ELF-1 (cell line): ENCODE results near the gene GATC.
A peak's percentile ranks its signal among the peaks of the same experiment; 100 is the strongest.
"Not testable (repeated sequence)": the region's sequence is repeated elsewhere in the genome, so short reads cannot be mapped to it uniquely, and the experiment has no call there.

Experiments
- DNase-seq: peaks from one replicate; pipeline ENCODE4 v3.0.0-alpha.2; 2016; ENCODE audit warnings: low read depth, low spot score

The GATC gene

DNA sequence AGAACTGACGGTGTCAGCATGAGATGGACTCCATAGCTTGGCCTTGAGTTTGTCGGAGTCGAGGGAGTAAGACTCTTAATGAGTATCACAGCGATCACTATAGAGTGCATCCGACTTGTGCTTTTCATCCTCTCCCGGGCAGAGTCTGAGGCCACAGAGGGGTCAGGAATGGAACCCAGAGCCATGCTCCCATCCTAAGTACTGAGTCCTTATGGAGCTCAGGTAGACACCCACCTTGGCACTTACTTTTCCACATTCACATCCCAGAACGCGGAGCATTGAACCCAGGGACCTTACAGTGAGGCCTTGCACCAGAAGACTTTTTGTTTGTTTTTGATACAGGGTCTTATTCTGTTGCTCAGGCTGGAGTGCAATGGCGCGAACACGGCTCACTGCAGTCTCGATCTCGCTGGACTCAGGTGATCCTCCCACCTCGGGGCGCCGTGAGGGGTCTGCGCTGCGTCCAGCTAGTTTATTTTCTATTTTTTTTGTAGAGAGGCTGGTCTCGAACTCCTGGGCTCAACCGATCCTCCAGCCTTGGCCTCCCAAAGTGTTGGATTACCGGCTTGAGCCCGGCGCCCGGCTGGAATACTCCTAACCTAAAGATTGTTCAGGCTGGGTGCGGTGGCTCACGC lies 24.0 kb downstream of the GATC start:
- DNase-seq = no peak

DNA sequence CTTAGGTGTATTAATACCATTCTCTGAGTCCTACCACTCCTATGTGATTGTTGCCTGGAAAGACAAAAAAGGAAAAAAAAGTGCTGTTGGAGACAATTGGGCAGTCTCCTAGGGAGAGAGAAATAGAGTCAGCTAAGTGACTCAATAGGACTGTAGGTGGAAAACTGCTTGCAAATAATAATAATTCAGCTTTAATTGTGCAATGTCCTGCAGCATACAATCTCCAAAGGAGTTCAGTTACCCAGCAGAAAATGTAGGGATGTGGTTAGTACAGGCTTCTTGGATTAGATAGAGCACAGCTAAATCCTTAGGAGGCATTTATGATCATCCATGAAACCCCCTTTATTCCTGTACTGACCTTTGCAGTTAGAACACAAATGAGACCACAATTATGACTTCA lies 26.3 kb downstream of the GATC start:
- DNase-seq = no peak

DNA sequence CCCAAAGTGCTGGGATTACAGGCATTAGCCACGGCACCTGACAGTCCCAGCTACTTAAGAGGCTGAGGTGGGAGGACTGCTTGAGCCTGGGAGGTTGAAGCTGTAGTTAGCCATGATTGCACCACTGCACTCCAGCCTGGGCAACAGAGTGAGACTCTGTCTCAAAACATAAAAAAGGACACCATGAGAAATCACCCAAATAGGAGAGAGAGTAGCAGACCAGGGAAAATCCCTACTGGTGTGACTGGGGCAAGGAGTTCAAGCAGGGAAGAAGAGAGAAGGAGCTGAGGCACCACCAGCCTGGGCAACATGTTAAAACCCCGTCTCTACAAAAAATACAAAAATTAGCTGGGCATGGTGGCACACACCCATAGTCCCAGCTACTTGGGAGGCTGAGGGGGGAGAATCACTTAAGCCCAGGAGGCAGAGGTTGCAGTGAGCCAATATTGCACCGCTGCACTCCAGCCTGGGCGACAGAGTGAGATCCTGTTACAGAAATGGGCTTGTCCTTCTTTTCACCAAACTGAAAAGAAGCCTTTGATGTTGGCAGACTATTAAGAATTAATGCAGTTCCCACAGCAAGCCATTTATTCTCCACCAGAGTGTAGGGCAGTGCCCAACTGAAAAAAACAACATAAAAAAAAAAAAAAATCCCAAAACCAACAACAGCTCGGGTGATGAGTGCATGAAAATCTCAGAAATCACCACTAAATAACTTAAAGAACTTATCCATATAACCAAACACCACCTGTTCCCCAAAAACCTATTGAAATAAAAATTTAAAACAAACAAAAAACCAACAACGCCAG lies 27.8 kb downstream of the GATC start:
- no peak for DNase-seq

DNA sequence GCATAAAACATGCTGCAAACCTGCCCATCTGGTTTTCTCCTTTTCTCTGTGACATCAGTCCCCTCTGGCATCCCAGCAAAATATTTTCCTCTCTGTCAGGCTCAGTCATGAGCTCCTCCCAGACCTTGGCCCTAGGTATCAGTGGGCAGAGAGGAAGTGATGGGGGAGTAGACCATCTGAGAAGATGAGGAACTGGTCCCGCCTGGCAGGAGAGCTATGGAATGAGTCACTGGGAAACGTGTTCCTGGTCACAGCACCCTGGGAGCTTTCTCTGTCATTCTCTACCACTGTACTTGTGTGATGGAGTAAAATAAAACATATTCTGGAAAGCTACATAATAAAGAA lies 28.3 kb downstream of the GATC start:
- peak; percentile 47 for DNase-seq

DNA sequence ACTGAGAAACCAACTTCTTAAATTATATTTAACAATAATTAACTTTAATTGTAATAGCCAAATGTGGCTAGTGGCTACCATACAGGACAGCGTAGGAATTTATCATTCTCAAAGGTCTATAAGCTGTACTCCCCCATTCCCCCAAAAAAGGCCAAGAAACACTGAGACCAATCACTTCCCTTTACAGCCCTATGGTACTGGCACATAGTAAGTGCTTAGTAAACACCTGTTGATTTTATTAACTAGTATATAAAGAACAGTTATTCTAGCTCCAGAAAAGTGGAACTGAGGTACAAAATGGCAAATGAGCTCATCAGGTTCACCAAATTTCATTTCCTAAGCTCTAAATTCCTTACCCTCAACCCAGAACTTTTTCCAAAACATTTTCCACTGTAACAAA lies 29.4 kb downstream of the GATC start:
- no peak for DNase-seq

DNA sequence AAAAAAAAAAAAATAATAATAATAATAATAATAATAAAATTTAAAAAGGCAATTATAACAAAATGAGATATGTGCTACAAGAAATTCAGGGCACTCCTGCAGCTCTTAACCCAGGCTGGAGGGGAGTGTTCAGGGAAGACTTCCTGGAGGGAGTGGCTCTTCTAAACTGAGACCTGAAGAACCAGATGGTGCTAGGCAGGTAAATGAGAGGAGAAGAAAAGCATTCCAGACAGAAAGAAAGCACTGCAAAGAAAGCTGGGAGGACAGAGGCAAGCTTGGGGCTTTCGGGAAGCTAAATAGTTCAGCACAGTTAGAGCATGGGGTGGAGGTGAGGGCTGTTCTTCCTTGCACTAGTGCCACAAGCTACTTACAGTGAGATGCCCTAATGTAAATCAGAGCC lies 33.2 kb downstream of the GATC start:
- peak; percentile 41 for DNase-seq

DNA sequence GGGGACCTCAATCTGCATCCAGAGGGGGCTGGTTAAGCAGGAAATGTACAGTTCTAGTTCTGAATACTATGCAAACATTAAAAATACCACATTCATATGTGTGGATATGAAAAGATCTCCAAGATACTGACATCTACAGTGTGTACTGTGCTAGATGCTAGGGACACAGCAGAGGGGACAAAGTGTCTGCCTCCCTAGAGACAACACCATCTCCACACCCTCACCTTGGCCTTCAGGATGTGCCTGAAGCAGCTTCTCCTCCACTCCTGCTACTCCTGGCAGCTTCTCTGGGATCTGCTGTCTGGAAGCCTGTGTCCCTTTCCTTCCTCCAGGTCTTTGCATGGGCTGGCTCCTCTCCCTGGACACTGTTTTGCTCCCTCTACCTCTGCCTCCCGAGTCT lies 34.0 kb downstream of the GATC start:
- no peak for DNase-seq

DNA sequence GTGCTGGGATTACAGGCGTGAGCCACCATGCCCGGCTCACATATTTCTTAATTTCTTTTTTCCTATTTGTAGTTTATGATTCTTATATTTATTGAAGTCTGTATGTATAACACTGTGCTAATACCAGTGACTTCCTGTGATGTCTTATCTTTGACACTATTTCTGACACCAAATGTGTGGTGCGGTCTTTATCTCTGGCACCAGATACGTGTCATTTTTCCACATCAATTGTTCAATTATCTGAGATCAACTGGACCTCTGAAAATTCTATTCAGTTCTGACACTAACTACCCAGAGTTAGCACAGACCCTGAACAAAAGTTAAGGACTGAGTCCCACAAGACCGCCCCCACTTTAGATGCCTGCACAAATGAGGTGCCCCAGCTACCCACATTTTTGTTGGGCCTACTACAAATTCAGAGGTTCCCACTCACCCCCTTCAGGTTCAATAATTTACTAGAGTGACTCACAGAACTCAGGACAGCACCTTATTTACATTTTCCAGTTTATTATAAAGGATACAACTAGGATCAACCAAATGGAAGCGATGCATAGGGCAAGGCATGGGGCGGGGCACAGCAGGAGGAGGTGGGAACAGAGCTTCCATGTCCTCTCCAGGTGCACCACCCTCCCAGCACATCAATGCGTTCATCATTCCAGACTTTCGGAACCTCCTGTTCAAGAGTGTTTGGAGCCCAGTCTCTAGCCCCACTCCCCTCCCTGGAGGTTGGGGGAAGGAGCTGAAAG lies 35.0 kb downstream of the GATC start:
- DNase-seq = no peak

DNA sequence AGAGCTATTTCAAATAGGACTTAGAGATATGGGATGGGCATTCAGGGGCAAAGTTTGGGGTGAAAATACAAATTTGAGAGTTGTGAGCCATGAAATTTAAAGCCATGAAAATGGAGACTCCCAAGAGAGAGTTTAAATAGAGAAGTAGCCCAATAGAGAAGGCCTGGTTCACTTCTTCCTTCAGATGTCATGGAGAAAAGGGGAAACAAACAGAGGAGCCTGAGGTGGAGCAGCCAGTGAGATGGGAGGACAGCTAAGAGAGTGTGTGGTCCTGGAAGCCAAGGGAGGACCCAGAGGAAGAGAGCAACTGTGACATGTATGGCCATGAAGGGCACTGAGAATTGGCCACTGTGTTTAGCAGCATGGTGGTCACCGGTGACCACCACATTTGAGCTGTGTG lies 37.4 kb downstream of the GATC start:
- no peak for DNase-seq

DNA sequence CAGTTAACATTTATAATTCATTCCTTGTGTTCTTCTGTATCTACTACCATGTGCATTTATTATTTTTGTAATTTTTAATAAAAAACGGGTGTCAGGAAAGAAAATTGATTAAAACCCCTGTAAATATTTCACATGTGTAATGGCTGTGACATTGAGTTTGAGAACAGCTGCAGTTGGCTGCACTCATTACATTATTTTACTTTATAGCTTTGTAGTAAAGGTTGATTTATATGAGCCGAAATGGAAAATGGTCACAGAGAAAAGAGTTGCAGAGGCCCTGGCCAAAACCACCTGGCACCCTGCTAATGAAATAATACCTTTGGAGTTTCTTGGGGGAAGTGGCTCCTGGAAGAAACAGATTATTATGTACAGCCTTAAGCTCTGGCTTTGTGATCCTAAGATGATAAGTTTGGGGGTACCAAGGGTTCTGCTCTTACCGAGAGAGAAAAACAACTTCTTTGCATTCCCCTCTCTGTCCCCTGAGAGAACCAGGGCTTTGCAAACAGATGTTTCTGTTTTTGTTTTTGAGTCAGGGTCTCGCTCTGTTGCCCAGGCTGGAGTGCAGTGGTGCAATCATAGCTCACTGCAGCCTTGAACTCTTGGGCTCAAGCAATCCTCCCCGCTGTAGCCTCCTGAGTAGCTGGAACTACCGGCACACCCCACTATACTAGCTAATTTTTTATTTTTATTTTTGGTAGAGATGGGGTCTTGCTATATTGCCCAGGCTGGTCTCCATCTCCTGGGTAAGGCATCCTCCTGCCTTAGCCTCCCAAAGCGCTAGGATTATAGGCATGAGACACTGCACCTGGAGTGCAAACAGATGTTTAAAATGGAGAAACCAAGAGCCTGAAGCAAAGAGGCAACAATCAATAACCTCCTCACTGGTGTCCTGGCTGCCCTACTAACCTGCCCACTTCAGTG lies 40.0 kb downstream of the GATC start:
- no peak for DNase-seq

DNA sequence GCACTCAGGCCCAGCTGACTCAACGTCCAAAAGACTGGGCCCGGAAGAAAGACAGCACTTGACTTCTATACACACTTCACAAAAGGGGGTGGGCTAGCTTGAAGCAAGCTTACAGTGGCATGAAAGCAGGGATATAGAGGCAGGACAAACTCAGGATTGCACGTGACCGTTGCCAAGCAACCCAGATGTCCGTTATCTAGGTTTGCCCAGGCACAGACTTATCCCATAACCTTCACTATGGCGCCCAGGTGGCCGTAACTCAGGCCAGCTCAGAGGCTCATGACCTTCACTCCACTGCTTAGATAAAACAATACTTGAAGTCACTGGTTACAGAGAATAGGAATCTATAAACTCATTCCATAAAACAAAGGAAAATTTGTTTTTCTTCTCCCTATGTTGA lies 41.3 kb downstream of the GATC start:
- DNase-seq = not testable (repeated sequence)

DNA sequence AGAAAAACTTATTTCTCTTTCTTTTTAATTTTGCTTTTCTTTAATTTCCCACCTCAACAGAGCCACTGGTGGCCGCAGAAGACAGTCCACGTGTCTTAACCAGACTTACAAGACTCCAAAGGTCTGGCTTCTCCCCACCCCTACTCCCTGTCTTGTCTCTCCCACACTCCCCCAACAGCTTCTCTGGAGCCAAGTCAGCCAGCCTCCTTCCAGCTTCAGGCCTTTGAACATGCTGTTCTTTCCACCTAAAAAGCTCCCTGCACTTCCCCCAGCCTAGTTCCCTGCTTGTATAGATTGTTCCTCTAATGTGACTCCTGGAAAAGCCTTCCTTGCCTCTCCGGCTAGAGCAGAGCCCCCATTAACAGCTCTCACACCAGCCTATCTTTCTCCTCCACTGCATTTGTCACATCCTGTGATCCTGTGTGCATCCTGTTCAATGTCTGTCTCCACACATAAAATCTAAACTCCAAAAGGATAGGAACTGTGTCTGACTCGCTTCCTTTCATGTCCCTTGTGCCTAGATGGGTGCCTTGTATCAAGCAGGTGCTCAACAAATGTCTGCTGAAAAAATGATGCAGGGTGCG lies 41.9 kb downstream of the GATC start:
- DNase-seq = no peak

DNA sequence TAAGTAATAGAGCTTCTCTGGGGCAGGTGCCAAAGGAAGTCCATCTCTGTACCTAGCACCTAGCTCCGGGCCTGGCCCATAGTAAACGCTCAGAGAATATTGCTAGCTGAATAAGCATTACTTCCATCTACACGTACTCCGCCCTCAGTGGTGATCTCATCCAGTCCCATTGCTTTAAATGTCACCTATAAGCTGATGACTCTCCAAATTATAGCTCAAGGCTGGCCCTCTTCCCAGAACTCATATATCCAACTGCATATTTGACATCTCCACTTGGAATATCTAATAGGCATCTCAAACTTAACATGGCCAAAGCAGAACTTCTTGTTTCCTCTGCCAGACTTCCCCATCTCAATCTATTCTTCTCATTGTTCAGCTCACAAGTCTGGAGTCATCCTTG lies 42.8 kb downstream of the GATC start:
- no peak for DNase-seq

DNA sequence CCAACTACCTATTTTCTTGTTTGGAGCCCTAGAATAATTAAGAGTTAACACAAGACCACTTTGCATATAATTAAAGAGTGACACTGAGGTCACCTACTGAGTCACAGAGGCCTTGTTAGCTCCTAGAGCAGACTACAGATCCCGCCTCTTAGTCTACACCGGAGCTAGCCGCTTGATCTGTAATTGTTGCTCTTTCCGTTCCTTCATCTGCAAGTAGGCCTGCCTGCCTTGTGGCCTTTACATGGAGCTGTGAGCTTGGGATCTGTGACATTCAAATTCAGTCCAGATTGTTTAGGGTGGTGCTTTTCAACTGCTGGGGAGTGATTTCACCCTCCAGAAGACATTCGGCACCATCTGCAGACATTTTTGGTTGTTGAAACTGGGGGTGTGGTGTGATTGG lies 44.1 kb downstream of the GATC start:
- no peak for DNase-seq

DNA sequence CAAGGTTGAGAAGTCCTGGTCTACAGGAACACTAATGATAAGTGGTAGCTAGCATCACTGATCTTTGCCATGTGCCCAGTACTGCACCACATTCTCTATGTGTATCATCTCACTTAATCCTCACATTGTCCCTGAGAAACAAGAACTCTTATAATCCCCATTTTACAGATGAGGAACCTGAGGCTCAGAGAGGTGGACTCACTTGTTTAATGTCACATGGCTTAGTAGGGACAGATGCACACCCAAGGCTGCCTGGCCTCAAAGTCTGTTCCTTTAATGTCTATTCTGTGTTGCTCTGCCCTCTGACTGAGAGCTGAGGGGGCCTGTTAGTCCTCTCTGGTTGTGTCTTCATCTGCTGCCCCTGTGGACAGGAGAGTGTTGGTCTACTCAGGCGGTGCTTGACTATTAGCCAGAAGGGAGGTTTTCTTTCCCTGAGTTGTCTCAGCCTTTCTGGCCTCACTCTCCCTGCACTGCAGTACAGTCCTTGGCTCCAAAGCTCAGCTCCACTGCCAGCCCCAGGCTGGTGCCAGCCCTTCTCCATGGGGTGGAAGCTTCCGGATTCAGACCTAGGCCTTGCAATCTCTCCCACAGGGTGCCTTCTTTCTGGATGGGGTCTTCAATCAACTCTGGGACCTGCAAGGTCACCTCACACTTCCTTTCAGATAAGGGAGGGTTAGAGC lies 44.7 kb downstream of the GATC start:
- DNase-seq = no peak

DNA sequence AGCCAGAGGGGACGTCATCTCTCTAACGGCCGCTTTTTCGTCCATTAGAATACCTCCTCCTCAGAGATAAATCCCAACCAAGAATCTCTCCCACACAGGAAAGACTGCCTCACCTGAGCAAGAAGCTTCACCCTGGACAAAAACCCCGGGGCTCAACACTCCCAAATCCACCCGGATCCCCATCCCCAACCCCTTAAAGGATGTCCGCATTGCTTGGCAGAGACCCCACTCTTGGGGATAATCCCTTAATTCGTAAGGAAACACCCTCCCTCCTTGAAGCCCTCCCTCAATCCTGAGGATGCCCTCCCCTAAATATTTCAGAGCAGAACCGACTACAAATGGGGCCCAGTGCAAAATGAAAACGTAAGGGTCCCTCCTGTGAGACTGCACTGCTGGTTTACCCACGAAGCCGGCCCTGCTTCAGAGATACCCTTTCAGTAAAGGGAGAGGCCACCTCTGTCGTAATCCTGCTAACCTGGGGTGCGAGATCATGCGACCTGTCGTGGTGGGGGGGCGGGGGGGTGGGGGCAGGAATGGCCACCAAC lies 49.0 kb downstream of the GATC start:
- no peak for DNase-seq

DNA sequence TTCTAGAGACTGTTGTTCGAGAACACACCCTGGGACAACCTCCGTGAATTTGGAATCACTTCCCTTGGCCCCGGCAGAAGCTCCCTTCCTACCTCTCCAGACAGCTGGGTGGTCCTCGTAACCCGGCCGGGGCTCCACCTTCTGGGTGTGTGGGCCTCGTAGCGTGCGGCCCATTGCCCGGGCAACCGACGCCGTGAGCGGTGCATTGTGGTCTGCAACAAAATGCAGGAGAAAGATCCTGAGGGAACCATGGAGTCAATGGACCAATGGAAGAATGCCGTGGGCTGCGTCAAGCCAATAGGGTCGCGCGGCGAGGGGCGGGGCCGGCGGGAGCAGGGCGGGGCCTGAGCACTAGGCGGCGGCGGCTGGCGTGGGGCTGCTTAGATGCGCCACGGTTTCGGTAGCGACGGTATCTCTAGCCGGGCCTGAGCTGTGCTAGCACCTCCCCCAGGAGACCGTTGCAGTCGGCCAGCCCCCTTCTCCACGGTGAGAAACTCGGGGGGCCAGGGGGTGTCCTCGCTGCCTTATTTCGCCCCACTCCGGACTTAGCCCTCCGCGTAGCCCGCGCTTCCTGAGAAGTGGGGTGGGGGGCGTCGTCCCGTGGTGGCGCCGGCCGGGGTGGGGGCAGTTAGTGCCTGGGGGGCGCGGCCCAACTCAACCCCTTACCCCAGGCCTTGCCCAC lies 49.6 kb downstream of the GATC start, which contains the start of gene DYNLL1:
Gene DYNLL1, plus strand, starts transcription at position 383 of the 682 bp plus-strand sequence. CDS start 309 bp downstream, outside the sequence.
- peak; percentile 99 for DNase-seq

DNA sequence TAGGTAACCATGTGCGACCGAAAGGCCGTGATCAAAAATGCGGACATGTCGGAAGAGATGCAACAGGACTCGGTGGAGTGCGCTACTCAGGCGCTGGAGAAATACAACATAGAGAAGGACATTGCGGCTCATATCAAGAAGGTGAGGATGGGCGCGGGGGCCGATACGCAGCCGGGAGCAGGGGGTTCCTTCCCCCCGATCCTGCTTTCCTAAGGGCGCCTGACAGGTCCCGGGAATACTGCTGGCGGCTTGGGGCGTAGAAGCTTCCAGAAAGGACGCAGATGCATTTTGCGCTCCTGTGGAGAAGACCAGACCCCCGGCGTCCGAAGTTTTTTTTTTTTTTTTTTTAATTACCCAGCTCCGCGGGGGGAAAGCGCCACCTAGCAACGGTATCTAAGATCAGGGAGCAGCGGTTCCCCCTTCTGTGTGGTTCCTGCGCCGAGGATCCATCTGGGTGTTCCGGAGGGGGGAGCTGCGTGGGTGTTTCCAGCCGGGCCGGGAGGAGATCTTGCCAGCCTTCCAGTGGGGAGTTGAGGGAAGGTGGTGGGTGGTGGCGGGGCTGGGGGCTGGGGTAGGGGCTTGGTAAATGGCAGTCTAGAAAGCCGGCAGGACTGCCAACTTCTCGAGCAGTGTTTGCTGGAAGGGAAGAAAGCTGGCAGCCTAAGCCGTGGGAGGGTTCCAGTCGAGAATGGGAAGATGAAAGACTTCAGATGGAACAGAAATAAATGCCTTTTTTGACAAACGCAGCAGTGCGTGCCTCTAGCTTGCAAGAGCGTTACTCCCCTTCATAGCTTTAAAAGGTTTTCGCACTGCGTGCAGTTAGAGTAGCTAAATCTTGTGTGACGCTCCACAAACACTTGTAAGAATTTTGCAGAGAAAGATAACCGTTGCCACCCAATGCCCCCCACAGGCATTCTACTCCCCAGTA lies 50.4 kb downstream of the GATC start:
- peak; percentile 62 for DNase-seq
